WTC11 (cell line): ENCODE data around the gene F2RL2.

Experiments
- CREM ChIP-seq: sonication (generic); formaldehyde crosslinking; IDR thresholded peaks from 2 replicates; pipeline ENCODE4 v1.8.1; 2022; ENCODE audit warnings: mild to moderate bottlenecking, missing genetic modification reagents, moderate library complexity
- CTCF ChIP-seq: fragments of 200-600 bp; IDR thresholded peaks from 2 replicates; pipeline ENCODE4 v1.8.0; 2022; ENCODE audit warnings: antibody characterized with exemption
- E2F4 ChIP-seq: sonication (generic); formaldehyde crosslinking; IDR thresholded peaks from 2 replicates; pipeline ENCODE4 v1.8.1; 2022; ENCODE audit warnings: low read depth, mild to moderate bottlenecking, moderate library complexity, missing genetic modification reagents, borderline replicate concordance
- EMX1 ChIP-seq: fragments of 250-450 bp; sonication (Bioruptor Pico); IDR thresholded peaks from 2 replicates; pipeline ENCODE4 v1.8.0; 2021; ENCODE audit warnings: mild to moderate bottlenecking
- FOXK1 ChIP-seq: sonication (generic); formaldehyde crosslinking; IDR thresholded peaks from 2 replicates; pipeline ENCODE4 v1.8.0; 2022; ENCODE audit warnings: mild to moderate bottlenecking, moderate library complexity, missing genetic modification reagents
- GABPB1 ChIP-seq: sonication (generic); formaldehyde crosslinking; IDR thresholded peaks from 2 replicates; pipeline ENCODE4 v1.8.1; 2023; ENCODE audit warnings: mild to moderate bottlenecking, missing genetic modification reagents
- GRHL2 ChIP-seq: fragments of 250-450 bp; sonication (Bioruptor Pico); IDR thresholded peaks from 2 replicates; pipeline ENCODE4 v1.8.0; 2022; ENCODE audit warnings: mild to moderate bottlenecking, moderate library complexity; ENCODE audit not compliant: insufficient replicate concordance, severe bottlenecking
- JUN ChIP-seq: sonication (generic); formaldehyde crosslinking; IDR thresholded peaks from 2 replicates; pipeline ENCODE4 v1.8.0; 2023; ENCODE audit warnings: mild to moderate bottlenecking, missing genetic modification reagents
- NFYB ChIP-seq: sonication (generic); formaldehyde crosslinking; conservative IDR thresholded peaks from 2 replicates; pipeline ENCODE4 v1.8.0; 2022; ENCODE audit warnings: low read depth, missing genetic modification reagents
- NR2C2 ChIP-seq: sonication (generic); formaldehyde crosslinking; IDR thresholded peaks from 2 replicates; pipeline ENCODE4 v1.8.0; 2022; ENCODE audit warnings: mild to moderate bottlenecking, missing genetic modification reagents
- NR3C1 ChIP-seq: sonication (generic); formaldehyde crosslinking; conservative IDR thresholded peaks from 2 replicates; pipeline ENCODE4 v1.8.1; 2023; ENCODE audit warnings: low read depth, mild to moderate bottlenecking, missing genetic modification reagents
- SMAD4 ChIP-seq: sonication (generic); formaldehyde crosslinking; IDR thresholded peaks from 2 replicates; pipeline ENCODE4 v1.8.0; 2022; ENCODE audit warnings: mild to moderate bottlenecking, missing genetic modification reagents
- ZNF121 ChIP-seq: sonication (generic); formaldehyde crosslinking; IDR thresholded peaks from 2 replicates; pipeline ENCODE4 v1.8.0; 2023; ENCODE audit warnings: missing genetic modification reagents
- ZNF423 ChIP-seq: fragments of 250-450 bp; sonication (Bioruptor Pico); IDR thresholded peaks from 2 replicates; pipeline ENCODE4 v2.1.2; 2022; ENCODE audit warnings: mild to moderate bottlenecking, moderate library complexity

GRCh38 chr5:76626738-76627137, 3.5 kb upstream of the F2RL2 start:
- TF ChIP-seq CTCF: no peak
- no peak for TF ChIP-seq E2F4
- TF ChIP-seq CREM: no peak
- TF ChIP-seq NR3C1 (CRISPR knock-in tag): no peak
- TF ChIP-seq SMAD4 (CRISPR knock-in tag): no peak
- no peak for TF ChIP-seq ZNF423 (CRISPR knock-in tag)
- TF ChIP-seq FOXK1 (CRISPR knock-in tag): no peak
- TF ChIP-seq GABPB1 (CRISPR knock-in tag): no peak
- no peak for TF ChIP-seq EMX1
- TF ChIP-seq NR2C2 (CRISPR knock-in tag): no peak
- no peak for TF ChIP-seq NFYB (CRISPR knock-in tag)
- TF ChIP-seq ZNF121 (CRISPR knock-in tag): no peak
- no peak for TF ChIP-seq JUN (CRISPR knock-in tag)
- no peak for TF ChIP-seq GRHL2 (CRISPR knock-in tag)
